ENCODE measurements around the gene STARD7.
"Not testable (repeated sequence)": the region's sequence is repeated elsewhere in the genome, so short reads cannot be mapped to it uniquely, and the experiment has no call there.

STARD7 gene

GRCh38 chr2:96233436-96233835 is 24.8 kb upstream of the STARD7 start:
- DNase-seq: no peak

- DNase-seq: no peak
These were observed 22.7 kb upstream of the STARD7 start for GRCh38 chr2:96231316-96231715.

- no peak for DNase-seq
These were observed 16.4 kb upstream of the STARD7 start for GRCh38 chr2:96225016-96225533.

GRCh38 chr2:96221106-96221505 is 12.5 kb upstream of the STARD7 start:
- not testable (repeated sequence) for DNase-seq

GRCh38 chr2:96219959-96220358 is 11.3 kb upstream of the STARD7 start:
- DNase-seq: not testable (repeated sequence)

GRCh38 chr2:96218508-96219131 is 10.0 kb upstream of the STARD7 start:
- DNase-seq: no peak

- no peak for DNase-seq
These were observed 5.9 kb upstream of the STARD7 start for GRCh38 chr2:96214554-96214953.

GRCh38 chr2:96213379-96213778 is 4.8 kb upstream of the STARD7 start:
- no peak for DNase-seq

GRCh38 chr2:96212339-96212738 is 3.7 kb upstream of the STARD7 start:
- no peak for DNase-seq

- no peak for DNase-seq
These were observed 1.1 kb upstream of the STARD7 start for GRCh38 chr2:96209729-96210085.

- DNase-seq: no peak
These were observed 543 bp upstream of the STARD7 start for GRCh38 chr2:96209011-96209728.

GRCh38 chr2:96207774-96208142 is 869 bp downstream of the STARD7 start:
- DNase-seq: peak in 1 of 2 experiments; percentile 3

GRCh38 chr2:96207073-96207773 is 1.4 kb downstream of the STARD7 start:
- no peak for DNase-seq

- DNase-seq: no peak
These were observed 2.7 kb downstream of the STARD7 start for GRCh38 chr2:96205888-96206287.

GRCh38 chr2:96204836-96205624 is 3.6 kb downstream of the STARD7 start:
- no peak for DNase-seq

- DNase-seq: no peak
These were observed 5.2 kb downstream of the STARD7 start for GRCh38 chr2:96203130-96204028.

- DNase-seq: no peak
These were observed 6.3 kb downstream of the STARD7 start for GRCh38 chr2:96202152-96202854.

- no peak for DNase-seq
These were observed 7.3 kb downstream of the STARD7 start for GRCh38 chr2:96201338-96201737.

- no peak for DNase-seq
These were observed 9.7 kb downstream of the STARD7 start for GRCh38 chr2:96198921-96199320.

- DNase-seq: no peak
These were observed 10.9 kb downstream of the STARD7 start for GRCh38 chr2:96197546-96198255.
